Neuronal stem cell (in vitro differentiated cells): Measurements from ENCODE around the gene RTP1.

ENCODE experiments used
- DNase-seq: peaks from one replicate; pipeline ENCODE4 v3.0.0-alpha.2; 2013; ENCODE audit warnings: low spot score
- H2AFZ ChIP-seq: one replicate; pipeline ENCODE4 v1.6.1; 2013; ENCODE audit warnings: mild to moderate bottlenecking, low read length, inconsistent platforms
- H2AK5ac ChIP-seq: 2 replicates; pipeline ENCODE4 v1.6.1; 2013; ENCODE audit warnings: low read depth, mild to moderate bottlenecking, inconsistent platforms, low read length, moderate library complexity, mixed read lengths
- H2BK120ac ChIP-seq: 2 replicates; pipeline ENCODE4 v1.6.1; 2013; ENCODE audit warnings: low read depth, mild to moderate bottlenecking, inconsistent platforms, low read length, moderate library complexity, mixed read lengths
- H2BK12ac ChIP-seq: one replicate; pipeline ENCODE4 v1.6.1; 2013; ENCODE audit warnings: low read length, inconsistent platforms
- H2BK15ac ChIP-seq: 2 replicates; pipeline ENCODE4 v1.6.1; 2013; ENCODE audit warnings: mild to moderate bottlenecking, low read length, inconsistent platforms, mixed read lengths
- H2BK5ac ChIP-seq: one replicate; pipeline ENCODE4 v1.6.1; 2013; ENCODE audit warnings: inconsistent platforms, mild to moderate bottlenecking, low read length, moderate library complexity
- H3K14ac ChIP-seq: one replicate; pipeline ENCODE4 v1.6.1; 2013; ENCODE audit warnings: low read length, inconsistent platforms
- H3K18ac ChIP-seq: 2 replicates; pipeline ENCODE4 v1.6.1; 2013; ENCODE audit warnings: low read length, inconsistent platforms
- H3K23ac ChIP-seq: 2 replicates; pipeline ENCODE4 v1.6.1; 2013; ENCODE audit warnings: low read depth, mild to moderate bottlenecking, mixed read lengths, low read length, inconsistent platforms; ENCODE audit not compliant: poor library complexity
- H3K27ac ChIP-seq: replicated peaks from 3 replicates; pipeline ENCODE4 v1.5.1; 2013; ENCODE audit warnings: low read length, inconsistent platforms
- H3K27me3 ChIP-seq, 3 experiments: 2 replicates each; pipeline ENCODE4 v1.6.1; 2013; ENCODE audit warnings: low read length in 3 of 3, mild to moderate bottlenecking in 2 of 3, inconsistent platforms in 1 of 3, low read depth in 1 of 3, mixed read lengths in 1 of 3, moderate library complexity in 1 of 3; ENCODE audit not compliant: control insufficient read depth in 3 of 3, insufficient read depth in 3 of 3
- H3K36me3 ChIP-seq, 2 donors: replicated peaks in 1 of 2; 2 replicates each; pipeline ENCODE4 v1.6.1; 2013; ENCODE audit warnings: low read length in 2 of 2; ENCODE audit not compliant: control insufficient read depth in 2 of 2, insufficient read depth in 2 of 2
- H3K4ac ChIP-seq: 2 replicates; pipeline ENCODE4 v1.6.1; 2013; ENCODE audit warnings: inconsistent platforms, mild to moderate bottlenecking, low read length, moderate library complexity
- H3K4me1 ChIP-seq, 2 donors: 1 replicate in 1 of 2; 2 replicates in 1 of 2; pipeline ENCODE4 v1.6.1; 2013; ENCODE audit warnings: low read length in 2 of 2, low read depth in 1 of 2; ENCODE audit not compliant: control insufficient read depth in 2 of 2, insufficient read depth in 1 of 2
- H3K4me2 ChIP-seq: one replicate; pipeline ENCODE4 v1.6.1; 2013; ENCODE audit warnings: mild to moderate bottlenecking, low read length, inconsistent platforms; ENCODE audit not compliant: insufficient read depth, poor library complexity, severe bottlenecking
- H3K4me3 ChIP-seq, 2 donors: 2 replicates each; pipeline ENCODE4 v1.5.1; 2013; ENCODE audit warnings: low read length in 2 of 2, mild to moderate bottlenecking in 2 of 2, inconsistent platforms in 1 of 2, moderate library complexity in 1 of 2
- H3K79me1 ChIP-seq: one replicate; pipeline ENCODE4 v1.6.1; 2013; ENCODE audit warnings: low read depth, mild to moderate bottlenecking, inconsistent platforms, low read length, moderate library complexity
- H3K9ac ChIP-seq: one replicate; pipeline ENCODE4 v1.6.1; 2013; ENCODE audit warnings: mild to moderate bottlenecking, low read depth, low read length, inconsistent platforms; ENCODE audit not compliant: poor library complexity
- H3K9me3 ChIP-seq, 2 donors: replicated peaks in 1 of 2; 2 replicates each; pipeline versions ENCODE3 to v1.6.1; 2013; ENCODE audit warnings: low read length in 2 of 2, mild to moderate bottlenecking in 2 of 2, inconsistent platforms in 1 of 2, low read depth in 1 of 2, mixed read lengths in 1 of 2, moderate library complexity in 1 of 2; ENCODE audit not compliant: control insufficient read depth in 2 of 2, insufficient read depth in 1 of 2
- H4K8ac ChIP-seq: one replicate; pipeline ENCODE4 v1.6.1; 2013; ENCODE audit warnings: low read depth, mild to moderate bottlenecking, inconsistent platforms, low read length, moderate library complexity
- H4K91ac ChIP-seq: one replicate; pipeline ENCODE4 v1.6.1; 2013; ENCODE audit warnings: low read length, low read depth, mild to moderate bottlenecking, inconsistent platforms; ENCODE audit not compliant: poor library complexity
- WGBS, 2 donors: extraction: QIAGEN DNeasy Blood & Tissue Kit; methylation state at CpG; one replicate each; pipeline ENCODE4 v1.1.7; 2013; ENCODE audit warnings: missing lambda C conversion rate in 2 of 2, mixed read lengths in 1 of 2; ENCODE audit not compliant: insufficient read length in 2 of 2, insufficient replicate concordance in 1 of 2; ENCODE audit errors: extremely low coverage in 2 of 2; 5-methylcytosine and 5-hydroxymethylcytosine counted together

RTP1 gene

DNA sequence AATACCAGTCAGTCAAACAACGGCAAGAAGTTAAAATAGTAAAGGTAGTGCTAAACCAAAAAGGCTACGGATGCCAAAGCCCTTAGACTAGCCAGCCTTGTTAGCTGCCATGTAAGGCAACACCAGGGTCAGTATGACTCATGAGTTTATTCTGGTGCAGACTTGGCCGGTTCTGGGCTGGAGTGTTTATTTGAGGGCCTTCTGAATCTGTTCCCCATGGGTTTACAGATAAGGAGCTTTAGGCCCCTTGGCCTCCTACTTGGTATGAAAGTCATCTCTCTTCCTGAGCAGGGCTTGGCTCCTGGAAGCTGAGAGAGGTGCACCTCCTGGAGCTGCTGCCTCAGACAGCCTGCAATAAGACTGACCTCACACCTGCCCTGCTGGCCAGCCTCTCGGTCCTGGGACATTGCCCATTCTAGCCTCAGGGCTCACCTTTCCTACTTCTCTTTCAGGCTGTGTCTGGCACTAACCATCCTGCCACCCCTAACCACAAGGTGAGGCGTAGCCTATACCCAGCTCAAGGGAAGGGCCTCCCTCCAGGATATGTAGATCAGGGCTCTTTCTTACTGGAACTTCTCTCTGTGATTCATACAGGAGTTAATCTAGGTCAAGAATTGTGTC is 10.4 kb upstream of the RTP1 start:
- Histone ChIP-seq H4K91ac (no peak overlapping the region), H3K27me3 (no peaks in the 10 kb centered on the region), H3K79me1 (no peaks in the 10 kb centered on the region), H3K9ac (no peak overlapping the region), H3K18ac (peak overlapping the region; percentile 17), H3K4me3 (no peak overlapping the region), H3K4me1 (peaks cover 6 to 11% of the 10 kb centered on the region in 2 donors), H3K4ac (no peak overlapping the region), H3K23ac (no peak overlapping the region), H2AFZ (no peak overlapping the region), H4K8ac (no peak overlapping the region), H3K9me3 (no peaks in the 10 kb centered on the region), H2BK5ac (no peak overlapping the region), H2BK15ac (no peak overlapping the region), H2BK120ac (no peak overlapping the region), H3K14ac (no peak overlapping the region), H3K36me3 (no peaks in the 10 kb centered on the region), H2BK12ac (no peak overlapping the region), H2AK5ac (no peak overlapping the region), H3K27ac (no peak overlapping the region), H3K4me2 (no peak overlapping the region)
- WGBS, 2 donors: no CpG with 5 or more reads among the region's 5 CpGs
- no peak for DNase-seq

DNA sequence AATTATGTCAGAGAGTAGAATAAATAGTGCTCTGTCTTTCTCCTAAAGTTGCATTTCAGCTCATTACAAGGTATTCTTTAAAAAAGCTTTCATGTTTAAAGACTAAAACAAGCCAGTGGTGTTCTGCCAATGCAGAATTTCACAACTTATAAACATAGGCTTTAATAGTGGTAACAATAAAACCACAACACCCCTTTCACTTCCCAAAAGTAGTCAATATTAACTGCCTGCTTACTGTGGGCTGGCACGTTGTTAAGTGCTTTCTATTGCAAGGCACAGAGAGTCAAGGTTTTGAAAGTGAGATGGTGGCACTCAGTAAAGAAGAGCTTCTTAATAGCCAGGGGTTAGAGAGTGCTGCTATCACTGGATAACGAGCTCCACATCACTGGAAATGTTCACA is 8.4 kb upstream of the RTP1 start:
- no peak overlapping the region for H3K23ac ChIP-seq
- no peak overlapping the region for H2AK5ac ChIP-seq
- H3K4me1 ChIP-seq: peaks cover 0 to 5% of the 10 kb centered on the region in 2 donors
- no peak overlapping the region for H3K9ac ChIP-seq
- H3K27me3 ChIP-seq: no peaks in the 10 kb centered on the region
- H3K79me1 ChIP-seq: no peaks in the 10 kb centered on the region
- H3K4me2 ChIP-seq: no peak overlapping the region
- H3K27ac ChIP-seq: no peak overlapping the region
- no peak overlapping the region for H3K4me3 ChIP-seq
- WGBS, 2 donors: no CpG with 5 or more reads among the region's 2 CpGs
- no peaks in the 10 kb centered on the region for H3K9me3 ChIP-seq
- no peak overlapping the region for H2BK120ac ChIP-seq
- H3K18ac ChIP-seq: no peak overlapping the region
- no peak overlapping the region for H3K4ac ChIP-seq
- H2AFZ ChIP-seq: no peak overlapping the region
- H2BK12ac ChIP-seq: no peak overlapping the region
- no peak overlapping the region for H2BK5ac ChIP-seq
- no peaks in the 10 kb centered on the region for H3K36me3 ChIP-seq
- no peak for DNase-seq
- no peak overlapping the region for H2BK15ac ChIP-seq
- H4K91ac ChIP-seq: no peak overlapping the region
- H4K8ac ChIP-seq: no peak overlapping the region
- no peak overlapping the region for H3K14ac ChIP-seq

DNA sequence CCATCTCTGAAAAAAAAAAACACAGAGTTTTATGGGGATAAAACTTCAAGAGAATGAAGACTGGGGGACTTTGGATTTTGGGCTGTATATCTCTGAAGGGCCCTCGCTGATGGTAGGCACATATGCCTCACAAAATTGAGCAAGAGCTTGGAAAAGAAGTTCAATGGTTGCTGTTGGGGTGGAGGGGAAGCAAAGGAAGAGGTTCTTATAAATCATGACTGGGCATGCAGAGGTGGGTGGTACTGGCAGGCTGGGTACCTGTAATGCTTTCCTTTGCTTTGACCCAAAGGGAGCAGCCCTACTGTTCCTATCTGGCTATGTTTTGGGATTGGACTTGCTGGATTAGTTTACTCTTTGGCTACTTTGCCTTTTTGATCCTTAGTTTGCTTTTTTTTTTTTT is 6.0 kb upstream of the RTP1 start:
- Histone ChIP-seq H4K91ac (no peak overlapping the region), H2BK12ac (no peak overlapping the region), H3K79me1 (no peaks in the 10 kb centered on the region), H2BK15ac (no peak overlapping the region), H2AK5ac (no peak overlapping the region), H3K14ac (no peak overlapping the region), H3K4ac (no peak overlapping the region), H3K4me1 (peaks cover 0 to 2% of the 10 kb centered on the region in 2 donors), H4K8ac (no peak overlapping the region), H3K36me3 (no peaks in the 10 kb centered on the region), H2AFZ (no peak overlapping the region), H3K27ac (no peak overlapping the region), H3K23ac (no peak overlapping the region), H2BK5ac (no peak overlapping the region), H3K27me3 (no peaks in the 10 kb centered on the region), H3K9me3 (no peaks in the 10 kb centered on the region), H2BK120ac (no peak overlapping the region), H3K18ac (no peak overlapping the region), H3K4me3 (no peak overlapping the region), H3K9ac (no peak overlapping the region), H3K4me2 (no peak overlapping the region)
- DNase-seq: no peak
- no CpG with 5 or more reads among the region's 1 CpG for WGBS, 2 donors

DNA sequence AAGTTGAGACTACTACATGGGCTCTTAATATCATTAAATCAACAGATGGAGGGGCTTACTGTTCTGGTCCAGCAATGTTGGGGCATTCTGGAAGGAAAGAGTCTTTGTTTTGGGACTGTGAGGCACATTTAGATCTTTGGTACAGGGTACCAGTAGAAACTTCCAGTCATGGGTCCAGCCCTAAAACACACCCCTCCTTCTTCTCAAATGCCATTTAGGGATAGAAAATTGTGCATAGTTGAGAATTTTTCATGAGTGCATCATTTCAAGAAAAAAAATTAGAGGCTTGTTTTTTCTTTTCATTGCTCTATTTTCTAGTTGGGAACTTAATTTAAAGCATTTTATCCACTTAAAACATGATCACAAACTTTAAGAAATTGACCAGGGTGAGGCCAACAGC is 4.1 kb upstream of the RTP1 start:
- Histone ChIP-seq H2BK120ac (no peak overlapping the region), H2BK5ac (no peak overlapping the region), H2AFZ (no peak overlapping the region), H3K23ac (no peak overlapping the region), H2BK12ac (no peak overlapping the region), H3K79me1 (no peaks in the 10 kb centered on the region), H3K36me3 (no peaks in the 10 kb centered on the region), H3K4me2 (no peak overlapping the region), H3K27ac (no peak overlapping the region), H3K4me1 (peaks cover 0 to 10% of the 10 kb centered on the region in 2 donors), H3K14ac (no peak overlapping the region), H4K8ac (no peak overlapping the region), H3K27me3 (no peaks in the 10 kb centered on the region), H3K4ac (no peak overlapping the region), H2AK5ac (no peak overlapping the region), H2BK15ac (no peak overlapping the region), H3K18ac (no peak overlapping the region), H4K91ac (no peak overlapping the region), H3K9me3 (no peaks in the 10 kb centered on the region), H3K4me3 (no peak overlapping the region), H3K9ac (no peak overlapping the region)
- DNase-seq: no peak
